IPS-11a (cell line): Measurements from ENCODE around the gene TRAPPC3L.

Source experiments
- H3K4me3 ChIP-seq: one replicate; pipeline ENCODE4 v1.5.1; 2013; ENCODE audit warnings: low read depth, low read length, control low read depth

Gene TRAPPC3L

GRCh38 chr6:116468293-116468692 is 77.2 kb downstream of the TRAPPC3L start:
- H3K4me3 ChIP-seq = no peak overlapping the region

GRCh38 chr6:116467514-116467913 is 78.0 kb downstream of the TRAPPC3L start:
- no peak overlapping the region for H3K4me3 ChIP-seq

GRCh38 chr6:116467096-116467495 is 78.4 kb downstream of the TRAPPC3L start:
- no peak overlapping the region for H3K4me3 ChIP-seq

GRCh38 chr6:116465246-116465645 is 80.2 kb downstream of the TRAPPC3L start:
- no peak overlapping the region for H3K4me3 ChIP-seq

- no peak overlapping the region for H3K4me3 ChIP-seq
Observed at GRCh38 chr6:116463301-116463700, 82.2 kb downstream of the TRAPPC3L start.

- peak overlapping the region; percentile 34 for H3K4me3 ChIP-seq
Observed at GRCh38 chr6:116461932-116462885, 83.3 kb downstream of the TRAPPC3L start.

GRCh38 chr6:116461331-116461931 is 84.1 kb downstream of the TRAPPC3L start, which contains the start of gene CALHM6:
Gene CALHM6 (plus strand): TSS chr6:116461375. CDS start chr6:116461930, 555 bp downstream.
- H3K4me3 ChIP-seq = peak within 1 kb of the TSS; percentile 34

GRCh38 chr6:116459927-116460326 is 85.6 kb downstream of the TRAPPC3L start:
- H3K4me3 ChIP-seq = no peak overlapping the region

- no peak overlapping the region for H3K4me3 ChIP-seq
Observed at GRCh38 chr6:116458264-116458663, 87.2 kb downstream of the TRAPPC3L start.

- H3K4me3 ChIP-seq = no peak overlapping the region
Observed at GRCh38 chr6:116456927-116457326, 88.6 kb downstream of the TRAPPC3L start.

- H3K4me3 ChIP-seq = no peak overlapping the region
Observed at GRCh38 chr6:116456106-116456505, 89.4 kb downstream of the TRAPPC3L start.

- no peak overlapping the region for H3K4me3 ChIP-seq
Observed at GRCh38 chr6:116452531-116452930, 93.0 kb downstream of the TRAPPC3L start.

GRCh38 chr6:116451916-116452315 is 93.6 kb downstream of the TRAPPC3L start:
- no peak overlapping the region for H3K4me3 ChIP-seq

GRCh38 chr6:116450769-116451740 is 94.4 kb downstream of the TRAPPC3L start:
- no peak overlapping the region for H3K4me3 ChIP-seq

GRCh38 chr6:116450185-116450710 is 95.2 kb downstream of the TRAPPC3L start:
- no peak overlapping the region for H3K4me3 ChIP-seq

GRCh38 chr6:116449565-116449964 is 95.9 kb downstream of the TRAPPC3L start:
- no peak overlapping the region for H3K4me3 ChIP-seq

- H3K4me3 ChIP-seq = no peak overlapping the region
Observed at GRCh38 chr6:116447496-116448011, 97.9 kb downstream of the TRAPPC3L start.

GRCh38 chr6:116447052-116447451 is 98.4 kb downstream of the TRAPPC3L start:
- no peak overlapping the region for H3K4me3 ChIP-seq

GRCh38 chr6:116446399-116446798 is 99.1 kb downstream of the TRAPPC3L start:
- H3K4me3 ChIP-seq = no peak overlapping the region

- no peak overlapping the region for H3K4me3 ChIP-seq
Observed at GRCh38 chr6:116445102-116445501, 100.4 kb downstream of the TRAPPC3L start.
